ENCODE results near the gene DNAJC12.
A peak's percentile ranks its signal among the peaks of the same experiment; 100 is the strongest.
"Not testable (repeated sequence)": the region's sequence is repeated elsewhere in the genome, so short reads cannot be mapped to it uniquely, and the experiment has no call there.

Gene DNAJC12

GRCh38 chr10:67837541-67838314 is at the start of gene DNAJC12:
TSS of gene DNAJC12 (minus strand) at chr10:67838188. CDS start at chr10:67838011, 177 bp downstream.
- Histone ChIP-seq H3K4me1 (ENCODE audit: insufficient read depth, low read length) (peaks cover 4% of the 10 kb centered on the region; the same call in 1 of the 2 replicates), H3K4me3 (ENCODE audit: low read length) (peak within 1 kb of the TSS; percentile 34; the same call in 1 of the 2 replicates), H3K9ac (ENCODE audit: low read depth, low read length) (no peak within 1 kb of the TSS), H3K9me3 (ENCODE audit: insufficient read depth, low read depth, low read length) (peaks cover 12% of the 10 kb centered on the region), H3K27me3 (ENCODE audit: insufficient read depth, low read length) (no peaks in the 10 kb centered on the region), H3K36me3 (ENCODE audit: insufficient read depth, low read depth, low read length) (no peaks in the 10 kb centered on the region), H3K27ac (ENCODE audit: low read length) (no peak within 1 kb of the TSS)

- Histone ChIP-seq H3K36me3 (ENCODE audit: insufficient read depth, low read depth, low read length) (peaks cover 40% of the 10 kb centered on the region), H3K4me3 (ENCODE audit: low read length) (peak overlapping the region; percentile 87), H3K27me3 (ENCODE audit: insufficient read depth, low read length) (no peaks in the 10 kb centered on the region), H3K9me3 (ENCODE audit: insufficient read depth, low read depth, low read length) (no peaks in the 10 kb centered on the region), H3K27ac (ENCODE audit: low read length) (no peak overlapping the region), H3K9ac (ENCODE audit: low read depth, low read length) (peak overlapping the region; percentile 88), H3K4me1 (ENCODE audit: insufficient read depth, low read length) (no peaks in the 10 kb centered on the region)
These were observed 47.1 kb upstream of the DNAJC12 start for GRCh38 chr10:67884842-67885670.

GRCh38 chr10:67884313-67884841 is 46.4 kb upstream of the DNAJC12 start, which contains the start of gene SIRT1:
TSS of gene SIRT1 (plus strand) at chr10:67884656. CDS start at chr10:67884722, 66 bp downstream.
- no peaks in the 10 kb centered on the region for H3K27me3 ChIP-seq (ENCODE audit: insufficient read depth, low read length)
- peak within 1 kb of the TSS; percentile 90 for H3K9ac ChIP-seq (ENCODE audit: low read depth, low read length)
- H3K27ac ChIP-seq (ENCODE audit: low read length): peak within 1 kb of the TSS; percentile 55
- no peaks in the 10 kb centered on the region for H3K9me3 ChIP-seq (ENCODE audit: insufficient read depth, low read depth, low read length)
- no peaks in the 10 kb centered on the region for H3K4me1 ChIP-seq (ENCODE audit: insufficient read depth, low read length)
- H3K36me3 ChIP-seq (ENCODE audit: insufficient read depth, low read depth, low read length): peaks cover 33% of the 10 kb centered on the region
- peak within 1 kb of the TSS; percentile 87 for H3K4me3 ChIP-seq (ENCODE audit: low read length)

- Histone ChIP-seq H3K4me3 (ENCODE audit: low read length) (peak overlapping the region; percentile 86), H3K27me3 (ENCODE audit: insufficient read depth, low read length) (no peaks in the 10 kb centered on the region), H3K36me3 (ENCODE audit: insufficient read depth, low read depth, low read length) (peaks cover 27% of the 10 kb centered on the region), H3K9me3 (ENCODE audit: insufficient read depth, low read depth, low read length) (no peaks in the 10 kb centered on the region), H3K9ac (ENCODE audit: low read depth, low read length) (peak overlapping the region; percentile 90), H3K27ac (ENCODE audit: low read length) (peak overlapping the region; percentile 55), H3K4me1 (ENCODE audit: insufficient read depth, low read length) (no peaks in the 10 kb centered on the region)
These were observed 45.8 kb upstream of the DNAJC12 start for GRCh38 chr10:67883710-67884312.

GRCh38 chr10:67878133-67878532 is 40.1 kb upstream of the DNAJC12 start:
- no peaks in the 10 kb centered on the region for H3K9me3 ChIP-seq (ENCODE audit: insufficient read depth, low read depth, low read length)
- no peaks in the 10 kb centered on the region for H3K36me3 ChIP-seq (ENCODE audit: insufficient read depth, low read depth, low read length)
- H3K27me3 ChIP-seq (ENCODE audit: insufficient read depth, low read length): no peaks in the 10 kb centered on the region
- H3K4me3 ChIP-seq (ENCODE audit: low read length): no peak overlapping the region
- H3K27ac ChIP-seq (ENCODE audit: low read length): no peak overlapping the region
- H3K9ac ChIP-seq (ENCODE audit: low read depth, low read length): no peak overlapping the region
- no peaks in the 10 kb centered on the region for H3K4me1 ChIP-seq (ENCODE audit: insufficient read depth, low read length)

- H3K4me1 ChIP-seq (ENCODE audit: insufficient read depth, low read length); H3K9ac ChIP-seq (ENCODE audit: low read depth, low read length); H3K9me3 ChIP-seq (ENCODE audit: insufficient read depth, low read depth, low read length); H3K27me3 ChIP-seq (ENCODE audit: insufficient read depth, low read length); H3K27ac ChIP-seq (ENCODE audit: low read length); H3K36me3 ChIP-seq (ENCODE audit: insufficient read depth, low read depth, low read length); H3K4me3 ChIP-seq (ENCODE audit: low read length): not testable (repeated sequence)
These were observed 39.4 kb upstream of the DNAJC12 start for GRCh38 chr10:67877421-67877820.

- no peaks in the 10 kb centered on the region for H3K27me3 ChIP-seq (ENCODE audit: insufficient read depth, low read length)
- no peak overlapping the region for H3K4me3 ChIP-seq (ENCODE audit: low read length)
- H3K36me3 ChIP-seq (ENCODE audit: insufficient read depth, low read depth, low read length): no peaks in the 10 kb centered on the region
- no peak overlapping the region for H3K9ac ChIP-seq (ENCODE audit: low read depth, low read length)
- no peak overlapping the region for H3K27ac ChIP-seq (ENCODE audit: low read length)
- no peaks in the 10 kb centered on the region for H3K9me3 ChIP-seq (ENCODE audit: insufficient read depth, low read depth, low read length)
- no peaks in the 10 kb centered on the region for H3K4me1 ChIP-seq (ENCODE audit: insufficient read depth, low read length)
These were observed 37.6 kb upstream of the DNAJC12 start for GRCh38 chr10:67875340-67876238.

GRCh38 chr10:67869996-67870395 is 32.0 kb upstream of the DNAJC12 start:
- H3K9me3 ChIP-seq (ENCODE audit: insufficient read depth, low read depth, low read length): no peaks in the 10 kb centered on the region
- no peak overlapping the region for H3K9ac ChIP-seq (ENCODE audit: low read depth, low read length)
- H3K36me3 ChIP-seq (ENCODE audit: insufficient read depth, low read depth, low read length): no peaks in the 10 kb centered on the region
- H3K4me1 ChIP-seq (ENCODE audit: insufficient read depth, low read length): no peaks in the 10 kb centered on the region
- H3K27me3 ChIP-seq (ENCODE audit: insufficient read depth, low read length): no peaks in the 10 kb centered on the region
- H3K4me3 ChIP-seq (ENCODE audit: low read length): no peak overlapping the region
- no peak overlapping the region for H3K27ac ChIP-seq (ENCODE audit: low read length)

GRCh38 chr10:67868132-67868531 is 30.1 kb upstream of the DNAJC12 start:
- no peak overlapping the region for H3K9ac ChIP-seq (ENCODE audit: low read depth, low read length)
- H3K4me3 ChIP-seq (ENCODE audit: low read length): no peak overlapping the region
- no peaks in the 10 kb centered on the region for H3K27me3 ChIP-seq (ENCODE audit: insufficient read depth, low read length)
- H3K4me1 ChIP-seq (ENCODE audit: insufficient read depth, low read length): peaks cover 3% of the 10 kb centered on the region; the same call in 1 of the 2 replicates
- no peaks in the 10 kb centered on the region for H3K9me3 ChIP-seq (ENCODE audit: insufficient read depth, low read depth, low read length)
- no peak overlapping the region for H3K27ac ChIP-seq (ENCODE audit: low read length)
- no peaks in the 10 kb centered on the region for H3K36me3 ChIP-seq (ENCODE audit: insufficient read depth, low read depth, low read length)

GRCh38 chr10:67864607-67865371 is 26.8 kb upstream of the DNAJC12 start:
- Histone ChIP-seq H3K27ac (ENCODE audit: low read length) (no peak overlapping the region), H3K4me3 (ENCODE audit: low read length) (no peak overlapping the region), H3K36me3 (ENCODE audit: insufficient read depth, low read depth, low read length) (no peaks in the 10 kb centered on the region), H3K9me3 (ENCODE audit: insufficient read depth, low read depth, low read length) (no peaks in the 10 kb centered on the region), H3K27me3 (ENCODE audit: insufficient read depth, low read length) (no peaks in the 10 kb centered on the region), H3K4me1 (ENCODE audit: insufficient read depth, low read length) (peaks cover 20% of the 10 kb centered on the region), H3K9ac (ENCODE audit: low read depth, low read length) (no peak overlapping the region)

Data from iPS-20b (cell line).